ENCODE results near the gene UBE2J2.

DNA sequence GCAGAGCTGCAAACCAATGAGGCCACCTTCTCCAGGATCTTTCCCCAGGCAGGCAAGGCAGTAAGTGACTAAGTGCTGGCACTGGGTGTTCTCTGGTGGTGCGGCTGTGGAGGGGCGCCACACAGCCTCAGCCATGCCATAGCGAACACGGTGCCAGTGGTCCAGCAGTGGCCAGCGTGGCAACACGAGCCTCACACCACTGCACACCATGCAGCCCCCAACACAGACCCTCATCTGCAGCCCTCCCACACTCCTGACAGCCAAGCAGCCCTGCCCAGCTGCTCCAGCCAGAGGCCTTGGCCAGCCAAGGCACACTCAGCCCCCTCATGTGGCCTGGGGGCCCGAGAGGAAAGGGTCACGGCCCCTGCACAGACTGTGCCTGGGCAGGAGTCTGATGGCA lies 47.8 kb upstream of the UBE2J2 start:
- TF ChIP-seq CTCF (IDR thresholded peaks at IDR 0.05) (no peak), POLR2A (IDR thresholded peaks at IDR 0.05) (no peak)
